ENCODE measurements around the gene PTPN1.

The PTPN1 gene

GRCh38 chr20:50522053-50522674 is 12.0 kb downstream of the PTPN1 start:
- DNase-seq (ENCODE audit: low read depth, low spot score), result no peak
- no peak overlapping the region for H3K4me3 ChIP-seq (ENCODE audit: low read depth, low read length)
- no peak for TF ChIP-seq CTCF (IDR thresholded peaks at IDR 0.05; ENCODE audit: low read depth, low read length)
- in situ Hi-C loops (cut with HindIII; ENCODE audit: low sequenced_read_pairs), result no loop called here

- no peak for DNase-seq (ENCODE audit: low read depth, low spot score)
- in situ Hi-C loops (cut with HindIII; ENCODE audit: low sequenced_read_pairs), result no loop called here
- TF ChIP-seq CTCF (IDR thresholded peaks at IDR 0.05; ENCODE audit: low read depth, low read length), result no peak
- H3K4me3 ChIP-seq (ENCODE audit: low read depth, low read length), result no peak overlapping the region
Measured at GRCh38 chr20:50523552-50524167, 13.5 kb downstream of the PTPN1 start.

GRCh38 chr20:50525681-50526080 is 15.5 kb downstream of the PTPN1 start:
- H3K4me3 ChIP-seq (ENCODE audit: low read depth, low read length), result no peak overlapping the region
- in situ Hi-C loops (cut with HindIII; ENCODE audit: low sequenced_read_pairs), result no loop called here
- TF ChIP-seq CTCF (IDR thresholded peaks at IDR 0.05; ENCODE audit: low read depth, low read length), result no peak
- no peak for DNase-seq (ENCODE audit: low read depth, low spot score)

GRCh38 chr20:50526403-50526989 is 16.3 kb downstream of the PTPN1 start:
- H3K4me3 ChIP-seq (ENCODE audit: low read depth, low read length), result no peak overlapping the region
- in situ Hi-C loops (cut with HindIII; ENCODE audit: low sequenced_read_pairs), result no loop called here
- no peak for TF ChIP-seq CTCF (IDR thresholded peaks at IDR 0.05; ENCODE audit: low read depth, low read length)
- DNase-seq (ENCODE audit: low read depth, low spot score), result no peak

- H3K4me3 ChIP-seq (ENCODE audit: low read depth, low read length), result no peak overlapping the region
- no peak for DNase-seq (ENCODE audit: low read depth, low spot score)
- in situ Hi-C loops (cut with HindIII; ENCODE audit: low sequenced_read_pairs), result no loop called here
- TF ChIP-seq CTCF (IDR thresholded peaks at IDR 0.05; ENCODE audit: low read depth, low read length), result no peak
Measured at GRCh38 chr20:50527068-50527605, 17.0 kb downstream of the PTPN1 start.

GRCh38 chr20:50528129-50528528 is 17.9 kb downstream of the PTPN1 start:
- in situ Hi-C loops (cut with HindIII; ENCODE audit: low sequenced_read_pairs), result no loop called here
- no peak for TF ChIP-seq CTCF (IDR thresholded peaks at IDR 0.05; ENCODE audit: low read depth, low read length)
- DNase-seq (ENCODE audit: low read depth, low spot score), result no peak
- H3K4me3 ChIP-seq (ENCODE audit: low read depth, low read length), result no peak overlapping the region

Data from astrocyte of the spinal cord (primary cell).